K562 (cell line): Measurements from ENCODE around the gene SPINT1. TPM values are rescaled to one million over a fixed set of nuclear protein-coding genes. Genes with fewer than 3 reads are reported as not detected.

Experiments
- ATAC-seq: fragments of 200-7000 bp; cut with Tn5 transposase; 3 replicates; pipeline ENCODE4 v1.9.1; 2020; ENCODE audit warnings: moderate library complexity
- BruUV-seq: library from RNA; stranded (reverse); fragments of 400-500 nt; replicated peaks from 2 replicates; lab custom pipeline; 2021; lab: Mats Ljungman, UMichigan
- CTCF ChIA-PET: fragments of 300-600 bp; formaldehyde crosslinking; extraction: SDS; loops from one replicate; lab custom pipeline; 2021; ENCODE audit warnings: low intra/inter-chr PET ratio; lab: Yijun Ruan, JAX
- POLR2A ChIA-PET: fragments of 300-600, 350-650 bp; sonication (Branson Sonifier 250); formaldehyde crosslinking; extraction: SDS; loops from one replicate; lab custom pipeline; 2021; ENCODE audit warnings: antibody characterized with exemption, inconsistent platforms; lab: Yijun Ruan, JAX
- DNase-seq, 4 experiments: peaks; one replicate each; pipeline versions ENCODE4 v3.0.0 to v3.0.0-alpha.2; 2011 to 2018; ENCODE audit warnings: low spot score in 3 of 4, mixed read lengths in 3 of 4; ENCODE audit errors: extremely low read depth in 1 of 4
- FAIRE-seq: peaks from 2 replicates; lab custom pipeline; 2011; peaks lifted over from hg19 to GRCh38; lab: Jason Lieb, UNC
- H2AFZ ChIP-seq: 2 replicates; pipeline ENCODE4 v1.6.0; 2011; ENCODE audit warnings: low read depth, low read length, control low read depth, inconsistent platforms
- H3K27ac ChIP-seq: fragments of 200-600 bp; 3 replicates; pipeline ENCODE4 v1.8.0; 2011; ENCODE audit warnings: low read depth, mild to moderate bottlenecking, control low read depth, inconsistent platforms, low read length, moderate library complexity, mixed read lengths; ENCODE audit errors: extremely low read depth
- H3K27me3 ChIP-seq, 2 experiments: fragments of 300-600 bp in 1 of 2; 2 replicates in 1 of 2; 3 replicates in 1 of 2; pipeline versions ENCODE4 v1.6.0 to v1.8.0; 2011; ENCODE audit warnings: inconsistent platforms in 2 of 2, low read length in 2 of 2, mild to moderate bottlenecking in 1 of 2, mixed read lengths in 1 of 2, moderate library complexity in 1 of 2; ENCODE audit not compliant: control insufficient read depth in 2 of 2, insufficient read depth in 2 of 2
- H3K36me3 ChIP-seq: fragments of 300-600 bp; 3 replicates; pipeline ENCODE4 v1.8.0; 2011; ENCODE audit warnings: mild to moderate bottlenecking, low read length, inconsistent platforms; ENCODE audit not compliant: control insufficient read depth, insufficient read depth
- H3K4me1 ChIP-seq, 2 experiments: fragments of 200-600 bp in 1 of 2; replicated peaks in 1 of 2; 2 replicates in 1 of 2; 3 replicates in 1 of 2; pipeline versions ENCODE4 v1.5.1 to v1.8.0; 2011; ENCODE audit warnings: inconsistent platforms in 2 of 2, low read length in 2 of 2, mild to moderate bottlenecking in 1 of 2, mixed read lengths in 1 of 2, moderate library complexity in 1 of 2; ENCODE audit not compliant: control insufficient read depth in 2 of 2, insufficient read depth in 2 of 2
- H3K4me2 ChIP-seq: 2 replicates; pipeline ENCODE4 v1.6.1; 2011; ENCODE audit warnings: low read length, control low read depth, inconsistent platforms, mixed read lengths; ENCODE audit not compliant: insufficient read depth
- H3K4me3 ChIP-seq: fragments of 200-600 bp; sonication (generic), shearing (Covaris generic); 2 replicates; pipeline ENCODE4 v1.5.1; 2016; ENCODE audit warnings: control low read depth, inconsistent platforms
- H3K79me2 ChIP-seq: fragments of 200-600 bp; 3 replicates; pipeline ENCODE4 v1.8.0; 2011; ENCODE audit warnings: low read length, inconsistent platforms; ENCODE audit not compliant: control insufficient read depth, insufficient read depth
- H3K9ac ChIP-seq, 2 experiments: 2 replicates each; pipeline versions ENCODE4 v1.6.0 to v1.6.1; 2011; ENCODE audit warnings: low read depth in 2 of 2, low read length in 2 of 2, control low read depth in 1 of 2, inconsistent platforms in 1 of 2, mild to moderate bottlenecking in 1 of 2, mixed read lengths in 1 of 2; ENCODE audit not compliant: insufficient read depth in 1 of 2
- H3K9me1 ChIP-seq: one replicate; pipeline ENCODE4 v1.6.0; 2011; ENCODE audit warnings: inconsistent platforms, mild to moderate bottlenecking, low read length, moderate library complexity; ENCODE audit not compliant: control insufficient read depth, insufficient read depth
- H3K9me3 ChIP-seq: replicated peaks from 2 replicates; pipeline ENCODE4 v1.5.1; 2011; ENCODE audit warnings: low read depth, low read length, inconsistent platforms; ENCODE audit not compliant: control insufficient read depth, insufficient read depth
- H4K20me1 ChIP-seq: replicated peaks from 2 replicates; pipeline ENCODE4 v1.6.1; 2011; ENCODE audit warnings: low read length, inconsistent platforms, mixed read lengths; ENCODE audit not compliant: control insufficient read depth, insufficient read depth
- ADNP ChIP-seq: fragments of 200-800 bp; sonication (Bioruptor generic); IDR thresholded peaks from 2 replicates; pipeline ENCODE4 v1.6.1; 2016; ENCODE audit warnings: missing genetic modification characterization, missing compliant biosample characterization
- ARHGAP35 ChIP-seq: fragments of 450-650 bp; IDR thresholded peaks from 2 replicates; pipeline ENCODE4 v1.6.1; 2018; ENCODE audit not compliant: partially characterized antibody
- ARID1B ChIP-seq: fragments of 450-650 bp; IDR thresholded peaks from 2 replicates; pipeline ENCODE4 v1.6.1; 2016; ENCODE audit warnings: antibody characterized with exemption, mild to moderate bottlenecking, inconsistent platforms
- ARID3B ChIP-seq: fragments of 250-450 bp; sonication (Bioruptor Pico); IDR thresholded peaks from 2 replicates; pipeline ENCODE4 v1.4.0; 2020; ENCODE audit warnings: borderline replicate concordance
- BCOR ChIP-seq: fragments of 450-650 bp; IDR thresholded peaks from 2 replicates; pipeline ENCODE4 v1.6.1; 2016
- DPF2 ChIP-seq: fragments of 450-650 bp; IDR thresholded peaks from 2 replicates; pipeline ENCODE4 v1.6.1; 2016
- HDAC2 ChIP-seq: fragments of 450-650 bp; IDR thresholded peaks from 2 replicates; pipeline ENCODE4 v1.6.1; 2016; ENCODE audit warnings: mild to moderate bottlenecking
- HDAC8 ChIP-seq: fragments of 450-650 bp; IDR thresholded peaks from 2 replicates; pipeline ENCODE4 v1.6.1; 2016; ENCODE audit warnings: mild to moderate bottlenecking, missing genetic modification characterization, moderate library complexity, missing compliant biosample characterization
- IRF1 ChIP-seq: sonication (generic); formaldehyde crosslinking; IDR thresholded peaks from 2 replicates; pipeline ENCODE4 v1.8.0; 2022; ENCODE audit warnings: missing genetic modification reagents, mild to moderate bottlenecking, borderline replicate concordance
- KDM1A ChIP-seq, 2 experiments: fragments of 450-650 bp; IDR thresholded peaks; 2 replicates each; pipeline ENCODE4 v1.6.1; 2016; ENCODE audit warnings: mild to moderate bottlenecking in 2 of 2
- MLLT1 ChIP-seq, 2 experiments: fragments of 450-650 bp; IDR thresholded peaks; 2 replicates each; pipeline ENCODE4 v1.6.1; 2016
- RBM34 ChIP-seq: fragments of 200-400 bp; formaldehyde crosslinking; IDR thresholded peaks from 2 replicates; pipeline ENCODE4 v1.6.1; 2018; ENCODE audit warnings: low read length, borderline replicate concordance; ENCODE audit not compliant: insufficient read depth
- STAT5A ChIP-seq: IDR thresholded peaks from 2 replicates; pipeline ENCODE4 v1.6.1; 2012; ENCODE audit warnings: low read length, inconsistent platforms, borderline replicate concordance
- STAT6 ChIP-seq: sonication (generic); formaldehyde crosslinking; IDR thresholded peaks from 2 replicates; pipeline ENCODE4 v1.8.1; 2023; ENCODE audit warnings: mild to moderate bottlenecking, missing genetic modification reagents
- THRA ChIP-seq: fragments of 450-650 bp; IDR thresholded peaks from 2 replicates; pipeline ENCODE4 v1.6.1; 2017; ENCODE audit warnings: mild to moderate bottlenecking, moderate library complexity
- ZNF217 ChIP-seq: sonication (generic); formaldehyde crosslinking; IDR thresholded peaks from 2 replicates; pipeline ENCODE4 v1.8.0; 2022; ENCODE audit warnings: mild to moderate bottlenecking, missing genetic modification reagents
- ZNF408 ChIP-seq: fragments of 250-450 bp; sonication (Bioruptor Pico); IDR thresholded peaks from 2 replicates; pipeline ENCODE4 v1.4.0; 2020; ENCODE audit warnings: low read depth, mild to moderate bottlenecking, moderate library complexity
- WGBS: fragments of 100-300 bp; shearing (Covaris generic); methylation state at CpG from one replicate; pipeline ENCODE4 v1.1.6; 2016; ENCODE audit warnings: low coverage, mixed read lengths; ENCODE audit not compliant: insufficient coverage; ENCODE audit errors: missing lambda C conversion rate; 5-methylcytosine and 5-hydroxymethylcytosine counted together
- in situ Hi-C: fragments of 300-500 bp; cut with MboI; formaldehyde crosslinking; loops from 4 replicates; pipeline ENCODE4 v1.15.0; 2018; ENCODE audit warnings: inconsistent platforms, mixed read lengths
- intact Hi-C: fragments of 100-400 bp; cut with micrococcal nuclease; formaldehyde crosslinking; loops from 2 replicates; pipeline ENCODE4 v1.14.2; 2022
- polyA plus RNA-seq, 8 experiments: library from polyadenylated mRNA; depleted of rRNA in 4 of 8; stranded (reverse) in 5 of 8; unstranded in 3 of 8; fragments of >200 nt; fragmentation: Nextera tagmentation in 2 of 8; fragmentation: Illumina TruSeq in 1 of 8; extraction: Ambion mirVana in 2 of 8; extraction: Trizol in 1 of 8; gene quantifications; 2 replicates each; pipeline versions ENCODE4 v1.2.1 to v1.2.3, GENCODE V29; 2011 to 2014; ENCODE audit warnings: inconsistent platforms in 1 of 8, missing spikeins in 1 of 8
- total RNA-seq, 7 experiments: library from RNA; depleted of rRNA in 6 of 7; stranded (reverse); fragments of >200 nt in 6 of 7; fragmentation: Illumina TruSeq in 2 of 7; extraction: Trizol in 2 of 7; gene quantifications; 2 replicates each; pipeline versions ENCODE4 v1.2.1 to v1.2.3, GENCODE V29; 2011 to 2021; ENCODE audit warnings: low replicate concordance in 1 of 7

SPINT1 gene
- total and polyA plus RNA-seq, 9 of the 15 experiments (the other 6 are each of a cell fraction or from before 2014, with no cell fraction given), result 0.78 to 4.5 (median 1.5) TPM

- ChIA-PET CTCF (no interaction called here), POLR2A (interaction anchor here (0.6 kb wide), 1 partner anchor 525 kb away, joined by 4 read pairs; no protein-coding TSS in a partner anchor)
- intact Hi-C loops (no loop called here), in situ Hi-C loops (no loop called here)
- Histone ChIP-seq H4K20me1 (no peaks in the 10 kb centered on the region), H3K4me2 (no peak overlapping the region), H3K36me3 (no peaks in the 10 kb centered on the region), H3K27me3 (no peaks in the 10 kb centered on the region), H3K79me2 (no peaks in the 10 kb centered on the region), H3K27ac (no peak overlapping the region), H3K9me3 (no peaks in the 10 kb centered on the region), H3K4me1 (peaks cover 0 to 11% of the 10 kb centered on the region in 2 experiments; a peak in 2 of 5 replicates), H3K4me3 (no peak overlapping the region), H3K9me1 (no peaks in the 10 kb centered on the region), H2AFZ (no peak overlapping the region), H3K9ac (no peak overlapping the region)
- WGBS, result 7% methylated on average over 1 of the region's 1 CpG
- DNase-seq (no peak), FAIRE-seq (peak; percentile 6), ATAC-seq (no peak)
- no TSS peak for BruUV-seq
- no peak for TF ChIP-seq ZNF408 (CRISPR knock-in tag)
- no peak for TF ChIP-seq ARHGAP35
- no peak for TF ChIP-seq ARID1B
- no peak for TF ChIP-seq MLLT1 (IDR thresholded peaks at IDR 0.05)
- no peak for TF ChIP-seq RBM34
- peak; percentile 93 for TF ChIP-seq BCOR
- TF ChIP-seq KDM1A (IDR thresholded peaks at IDR 0.05), result peak; percentile 65 to 73
- no peak for TF ChIP-seq THRA
- TF ChIP-seq STAT6, result no peak
- TF ChIP-seq ARID3B (CRISPR knock-in tag), result no peak
- peak; percentile 66; the same call in 1 of the 2 replicates for TF ChIP-seq HDAC2
- TF ChIP-seq HDAC8 (tag), result no peak
- TF ChIP-seq IRF1, result no peak
- TF ChIP-seq ADNP (tag), result peak; percentile 58; the same call in 1 of the 2 replicates
- no peak for TF ChIP-seq STAT5A
- TF ChIP-seq ZNF217 (CRISPR knock-in tag), result no peak
- TF ChIP-seq DPF2, result no peak
These were observed 12.0 kb upstream of the SPINT1 start for GRCh38 chr15:40831861-40832260.
